ENCODE data around the gene TMEM187. TPM values are rescaled to one million over a fixed set of nuclear protein-coding genes. Genes with fewer than 3 reads are reported as not detected.
A peak's percentile ranks its signal among the peaks of the same experiment; 100 is the strongest.

Gene TMEM187
- total RNA-seq, 2 donors from 2014 or later, result 4.8 to 8.1 TPM

DNA sequence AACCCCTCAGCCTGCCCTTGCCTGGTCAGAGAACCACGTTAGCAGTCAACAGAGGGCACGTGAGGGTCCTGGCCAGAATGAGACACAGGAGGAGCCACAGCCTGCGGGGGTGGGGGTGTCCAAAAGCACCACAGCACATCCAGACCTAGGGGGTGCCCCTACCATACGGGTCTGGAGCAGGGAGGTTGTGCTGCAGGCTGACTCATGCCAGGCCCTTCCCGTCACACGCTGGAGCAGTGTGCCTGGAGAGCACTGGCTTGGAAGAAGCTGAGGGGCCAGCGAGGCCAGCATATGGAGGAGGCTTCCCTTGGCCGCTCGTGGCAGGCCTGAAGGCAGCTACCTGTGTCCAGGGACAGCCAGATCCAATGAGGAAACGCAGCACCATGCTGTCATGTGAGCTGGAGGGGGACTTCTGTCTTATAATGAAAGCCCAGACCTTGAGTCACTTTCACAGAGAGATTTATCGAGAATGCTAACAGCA is 48.6 kb downstream of the TMEM187 start:
- TF ChIP-seq, protein P1, sequence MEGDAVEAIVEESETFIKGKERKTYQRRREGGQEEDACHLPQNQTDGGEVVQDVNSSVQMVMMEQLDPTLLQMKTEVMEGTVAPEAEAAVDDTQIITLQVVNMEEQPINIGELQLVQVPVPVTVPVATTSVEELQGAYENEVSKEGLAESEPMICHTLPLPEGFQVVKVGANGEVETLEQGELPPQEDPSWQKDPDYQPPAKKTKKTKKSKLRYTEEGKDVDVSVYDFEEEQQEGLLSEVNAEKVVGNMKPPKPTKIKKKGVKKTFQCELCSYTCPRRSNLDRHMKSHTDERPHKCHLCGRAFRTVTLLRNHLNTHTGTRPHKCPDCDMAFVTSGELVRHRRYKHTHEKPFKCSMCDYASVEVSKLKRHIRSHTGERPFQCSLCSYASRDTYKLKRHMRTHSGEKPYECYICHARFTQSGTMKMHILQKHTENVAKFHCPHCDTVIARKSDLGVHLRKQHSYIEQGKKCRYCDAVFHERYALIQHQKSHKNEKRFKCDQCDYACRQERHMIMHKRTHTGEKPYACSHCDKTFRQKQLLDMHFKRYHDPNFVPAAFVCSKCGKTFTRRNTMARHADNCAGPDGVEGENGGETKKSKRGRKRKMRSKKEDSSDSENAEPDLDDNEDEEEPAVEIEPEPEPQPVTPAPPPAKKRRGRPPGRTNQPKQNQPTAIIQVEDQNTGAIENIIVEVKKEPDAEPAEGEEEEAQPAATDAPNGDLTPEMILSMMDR (conservative IDR thresholded peaks at IDR 0.05), result no peak
- WGBS, 2 experiments (ENCODE audit: insufficient coverage in 1 of 2, insufficient read length in 1 of 2), result 83 to 87% methylated on average over 2 to 11 of the region's 11 CpGs
- peaks cover 59% of the 10 kb centered on the region for H3K9me3 Mint-ChIP-seq

DNA sequence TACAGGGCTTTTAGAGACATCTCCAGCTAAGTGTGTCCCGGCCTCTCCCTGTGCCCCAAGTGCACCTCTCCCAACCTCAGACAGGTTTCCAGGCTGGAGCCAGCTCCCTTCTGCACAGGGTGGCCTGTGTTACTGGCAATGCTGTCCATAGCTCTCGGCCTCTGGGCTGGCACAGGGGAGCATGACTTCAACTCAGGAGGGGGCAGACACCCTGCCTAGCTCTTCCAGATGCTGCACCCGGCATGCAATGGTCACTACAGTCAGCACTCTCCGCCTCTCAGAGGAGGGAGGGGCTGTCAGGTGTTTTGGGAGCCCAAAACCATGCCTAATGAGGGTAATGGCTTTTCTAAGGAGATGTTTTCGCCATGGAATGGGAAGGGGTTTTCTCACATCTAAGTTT is 49.6 kb downstream of the TMEM187 start:
- Histone ChIP-seq H3K9ac (ENCODE audit: extremely low read depth, low read length, poor library complexity, severe bottlenecking) (no peak overlapping the region), H3K4me1 (ENCODE audit: control insufficient read depth, insufficient read depth, low read length) (no peaks in the 10 kb centered on the region), H3K4me3 (ENCODE audit: low read length) (no peak overlapping the region), H3K9me3 (ENCODE audit: control insufficient read depth, low read length) (no peaks in the 10 kb centered on the region), H3K36me3 (ENCODE audit: control insufficient read depth, insufficient read depth, low read length) (no peaks in the 10 kb centered on the region), H3K27me3 (ENCODE audit: control insufficient read depth, insufficient read depth, low read length, poor library complexity, severe bottlenecking) (no peaks in the 10 kb centered on the region), H3K27ac (ENCODE audit: low read depth, low read length) (no peak overlapping the region)
- H3K27me3 Mint-ChIP-seq (ENCODE audit: insufficient read depth), result peaks cover 3% of the 10 kb centered on the region
- H3K36me3 Mint-ChIP-seq (ENCODE audit: low read depth), result peaks cover 3% of the 10 kb centered on the region
- TF ChIP-seq, protein P1 (conservative IDR thresholded peaks at IDR 0.05), result no peak
- peak; percentile 70 for DNase-seq
- WGBS, 2 experiments (ENCODE audit: insufficient coverage in 1 of 2, insufficient read length in 1 of 2), result 72 to 100% methylated on average over 2 to 5 of the region's 5 CpGs
- no peak overlapping the region for H3K27ac Mint-ChIP-seq
- no peak overlapping the region for H3K4me3 Mint-ChIP-seq
- peaks cover 63% of the 10 kb centered on the region for H3K9me3 Mint-ChIP-seq
- peaks cover 18% of the 10 kb centered on the region for H3K4me1 Mint-ChIP-seq

More for the DNA sequence above, 48.6 kb downstream of the TMEM187 start:
- no peak overlapping the region for H3K4me3 ChIP-seq (ENCODE audit: low read length)
- no peaks in the 10 kb centered on the region for H3K4me1 ChIP-seq (ENCODE audit: control insufficient read depth, insufficient read depth, low read length)
- H3K36me3 Mint-ChIP-seq (ENCODE audit: low read depth), result peaks cover 3% of the 10 kb centered on the region
- H3K27ac Mint-ChIP-seq, result no peak overlapping the region
- no peaks in the 10 kb centered on the region for H3K9me3 ChIP-seq (ENCODE audit: control insufficient read depth, low read length)
- H3K27ac ChIP-seq (ENCODE audit: low read depth, low read length), result no peak overlapping the region
- peaks cover 18% of the 10 kb centered on the region for H3K4me1 Mint-ChIP-seq
- H3K36me3 ChIP-seq (ENCODE audit: control insufficient read depth, insufficient read depth, low read length), result no peaks in the 10 kb centered on the region
- peak; percentile 77 for DNase-seq
- H3K27me3 Mint-ChIP-seq (ENCODE audit: insufficient read depth), result peaks cover 3% of the 10 kb centered on the region
- no peak overlapping the region for H3K4me3 Mint-ChIP-seq
- no peaks in the 10 kb centered on the region for H3K27me3 ChIP-seq (ENCODE audit: control insufficient read depth, insufficient read depth, low read length, poor library complexity, severe bottlenecking)
- no peak overlapping the region for H3K9ac ChIP-seq (ENCODE audit: extremely low read depth, low read length, poor library complexity, severe bottlenecking)

DNA sequence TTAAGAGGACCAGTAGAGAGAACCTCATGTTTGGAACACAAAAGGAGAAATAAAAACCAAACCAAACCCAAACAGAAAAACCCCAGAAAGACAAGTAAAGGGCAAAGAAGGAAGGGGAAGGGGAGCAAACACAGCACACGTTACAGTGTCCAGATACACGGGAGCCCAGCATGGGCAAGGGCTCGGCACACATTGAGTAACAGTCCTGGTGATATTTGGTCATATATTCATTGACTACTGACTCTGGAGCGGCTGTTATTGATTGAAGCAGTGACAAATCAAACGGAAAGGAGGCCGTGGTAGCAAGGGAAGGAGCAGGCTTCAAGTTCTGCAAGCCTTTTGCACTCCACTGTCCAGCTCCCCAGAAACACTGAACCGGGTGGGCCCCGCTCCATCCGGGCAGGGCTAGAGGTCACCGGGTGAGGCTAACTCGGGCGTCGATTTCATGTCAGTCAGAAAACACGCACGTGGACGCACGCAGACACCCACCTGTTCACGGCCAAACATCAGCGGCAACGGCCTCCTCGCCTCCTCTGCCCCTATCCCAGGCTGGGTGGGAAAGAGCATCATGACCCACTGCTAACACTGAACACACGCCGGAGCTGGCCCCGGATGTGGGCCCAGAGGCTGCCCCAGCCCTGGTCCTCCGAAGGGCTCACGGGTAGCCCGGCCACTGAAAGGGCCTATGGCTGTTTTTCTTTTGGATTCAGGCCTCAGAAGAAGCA is 50.9 kb downstream of the TMEM187 start:
- Mint-ChIP-seq H3K4me3 (no peak overlapping the region), H3K27me3 (ENCODE audit: insufficient read depth) (peaks cover 3% of the 10 kb centered on the region), H3K4me1 (peaks cover 18% of the 10 kb centered on the region), H3K27ac (no peak overlapping the region), H3K36me3 (ENCODE audit: low read depth) (peaks cover 7% of the 10 kb centered on the region), H3K9me3 (peaks cover 66% of the 10 kb centered on the region)
- no peak for DNase-seq
- Histone ChIP-seq H3K9ac (ENCODE audit: extremely low read depth, low read length, poor library complexity, severe bottlenecking) (no peak overlapping the region), H3K4me1 (ENCODE audit: control insufficient read depth, insufficient read depth, low read length) (no peaks in the 10 kb centered on the region), H3K36me3 (ENCODE audit: control insufficient read depth, insufficient read depth, low read length) (peaks cover 7% of the 10 kb centered on the region), H3K4me3 (ENCODE audit: low read length) (no peak overlapping the region), H3K27ac (ENCODE audit: low read depth, low read length) (no peak overlapping the region), H3K27me3 (ENCODE audit: control insufficient read depth, insufficient read depth, low read length, poor library complexity, severe bottlenecking) (no peaks in the 10 kb centered on the region), H3K9me3 (ENCODE audit: control insufficient read depth, low read length) (no peaks in the 10 kb centered on the region)
- WGBS, 2 experiments (ENCODE audit: insufficient coverage in 1 of 2, insufficient read length in 1 of 2), result 91 to 96% methylated on average over 8 to 27 of the region's 27 CpGs
- TF ChIP-seq, protein P1 (conservative IDR thresholded peaks at IDR 0.05), result no peak
